Measurements from ENCODE around the gene ABCD2.

DNA sequence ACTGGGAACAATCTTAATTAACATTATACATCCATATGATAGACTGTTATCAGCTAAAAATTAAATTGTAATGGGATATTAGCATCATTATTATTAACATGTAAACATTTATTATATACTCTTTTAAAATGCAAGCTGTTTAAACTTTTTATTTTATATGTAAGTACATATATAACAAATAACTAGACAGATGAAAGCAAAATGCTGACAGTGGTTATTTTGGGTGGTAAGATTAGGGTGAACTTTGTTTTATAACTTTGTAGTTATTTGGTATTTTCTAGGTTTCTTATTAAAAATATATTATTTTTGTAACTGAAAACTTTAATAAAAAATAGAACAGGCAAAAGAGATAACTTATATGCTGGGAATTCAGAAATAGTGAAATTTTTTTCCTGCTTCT, 114.0 kb downstream of the ABCD2 start:
- no peak for TF ChIP-seq POLR2A (IDR thresholded peaks at IDR 0.05; ENCODE audit: low read length)
- no peak for TF ChIP-seq GATA1 (IDR thresholded peaks at IDR 0.05; ENCODE audit: low read depth, low read length)

Data from erythroblast (primary cell).